Breast epithelium (tissue), 4 donors: ENCODE data around the gene HDAC1. TPM values are rescaled to one million over a fixed set of nuclear protein-coding genes. Genes with fewer than 3 reads are reported as not detected.
"Not testable (repeated sequence)": the region's sequence is repeated elsewhere in the genome, so short reads cannot be mapped to it uniquely, and the experiment has no call there.

Experiments
- DNase-seq, 2 donors: peaks; one replicate each; pipeline ENCODE4 v3.0.0-alpha.2; 2019; ENCODE audit warnings: low spot score in 2 of 2
- H3K27ac ChIP-seq, 2 donors: fragments of 200-600 bp; sonication (generic) in 1 of 2; one replicate each; pipeline ENCODE4 v1.5.1; 2016 to 2019; ENCODE audit warnings: mild to moderate bottlenecking in 1 of 2
- H3K27me3 ChIP-seq, 2 donors: fragments of 200-600 bp; sonication (generic) in 1 of 2; one replicate each; pipeline versions ENCODE4 v1.5.1 to v1.6.0; 2017 to 2019; ENCODE audit warnings: control low read depth in 1 of 2, mild to moderate bottlenecking in 1 of 2
- H3K36me3 ChIP-seq: fragments of 200-600 bp; one replicate; pipeline ENCODE4 v1.5.1; 2019
- H3K4me1 ChIP-seq, 2 donors: fragments of 200-600 bp; sonication (generic); one replicate each; pipeline ENCODE4 v1.5.1; 2016 to 2019; ENCODE audit warnings: control low read depth in 1 of 2
- H3K4me3 ChIP-seq, 3 donors: fragments of 200-600 bp; sonication (generic); 1 replicate in 2 of 3; 2 replicates in 1 of 3; pipeline ENCODE4 v1.5.1; 2016 to 2019; ENCODE audit warnings: mild to moderate bottlenecking in 3 of 3, moderate library complexity in 2 of 3
- H3K9me3 ChIP-seq, 2 donors: fragments of 200-600 bp; sonication (generic) in 1 of 2; one replicate each; pipeline ENCODE4 v1.5.1; 2016 to 2019; ENCODE audit warnings: control low read depth in 1 of 2
- CTCF ChIP-seq, 3 donors: fragments of 450-650 bp; IDR thresholded peaks; one replicate each; pipeline ENCODE4 v1.5.1; 2016 to 2017; ENCODE audit warnings: antibody characterized with exemption in 3 of 3, mild to moderate bottlenecking in 3 of 3, moderate library complexity in 3 of 3
- POLR2A ChIP-seq: fragments of 450-650 bp; IDR thresholded peaks from one replicate; pipeline ENCODE4 v1.6.1; 2016; ENCODE audit warnings: antibody characterized with exemption, mild to moderate bottlenecking, moderate library complexity
- POLR2AphosphoS5 ChIP-seq, 3 donors: sonication (generic); formaldehyde crosslinking; IDR thresholded peaks; one replicate each; pipeline ENCODE4 v1.6.1; 2017; ENCODE audit warnings: antibody characterized with exemption in 3 of 3
- intact Hi-C: fragments of 100-400 bp; cut with DNase I; formaldehyde crosslinking; loops from one replicate; pipeline ENCODE4 v1.15.1; 2023; ENCODE audit warnings: low total_unique reads
- total RNA-seq, 3 donors: library from RNA; depleted of rRNA; stranded (reverse); fragments of >200 nt; gene quantifications; one replicate each; pipeline ENCODE4 v1.1.0, GENCODE V29; 2016

Gene HDAC1
- total RNA-seq, 3 donors from 2014 or later, result 31.8 to 87.5 (median 87.4) TPM

- Histone ChIP-seq H3K36me3 (no peaks in the 10 kb centered on the region), H3K4me1 (no peaks in the 10 kb centered on the region), H3K9me3 (no peaks in the 10 kb centered on the region), H3K27me3 (no peaks in the 10 kb centered on the region), H3K4me3 (no peak overlapping the region), H3K27ac (no peak overlapping the region)
- TF ChIP-seq CTCF (IDR thresholded peaks at IDR 0.05) (no peak), POLR2AphosphoS5 (IDR thresholded peaks at IDR 0.05) (no peak)
- no peak for DNase-seq
- intact Hi-C loops, result no loop called here
These were observed 34.7 kb upstream of the HDAC1 start for GRCh38 chr1:32257227-32257508.

DNA sequence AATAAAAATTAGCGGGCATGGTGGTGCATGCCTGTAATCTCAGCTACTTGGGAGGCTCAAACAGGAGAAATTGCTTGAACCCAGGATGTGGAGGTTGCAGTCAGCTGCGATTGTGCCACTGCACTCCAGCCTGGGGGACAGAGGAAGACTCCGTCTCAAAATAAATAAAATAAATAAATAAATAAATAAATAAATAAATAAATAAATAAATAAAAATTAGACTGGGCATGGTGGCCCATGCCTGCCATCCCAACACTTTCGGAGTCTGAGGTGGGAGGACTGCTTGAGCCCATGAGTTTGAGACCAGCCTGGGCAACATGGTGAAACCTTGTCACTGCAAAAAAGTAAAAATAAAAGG is 28.7 kb upstream of the HDAC1 start:
- not testable (repeated sequence) for DNase-seq, H3K4me3 ChIP-seq

GRCh38 chr1:32263744-32264143 is 28.1 kb upstream of the HDAC1 start:
- TF ChIP-seq POLR2AphosphoS5 (IDR thresholded peaks at IDR 0.05) (no peak), CTCF (IDR thresholded peaks at IDR 0.05) (no peak), POLR2A (no peak)
- no peak for DNase-seq
- intact Hi-C loops, result no loop called here
- Histone ChIP-seq H3K9me3 (no peaks in the 10 kb centered on the region), H3K27me3 (no peaks in the 10 kb centered on the region), H3K4me3 (no peak overlapping the region), H3K4me1 (no peaks in the 10 kb centered on the region), H3K27ac (no peak overlapping the region), H3K36me3 (no peaks in the 10 kb centered on the region)

More for the DNA sequence above, 28.7 kb upstream of the HDAC1 start:
- H3K27me3 ChIP-seq, H3K9me3 ChIP-seq, H3K36me3 ChIP-seq, intact Hi-C loops, H3K4me1 ChIP-seq, H3K27ac ChIP-seq: not testable (repeated sequence)

DNA sequence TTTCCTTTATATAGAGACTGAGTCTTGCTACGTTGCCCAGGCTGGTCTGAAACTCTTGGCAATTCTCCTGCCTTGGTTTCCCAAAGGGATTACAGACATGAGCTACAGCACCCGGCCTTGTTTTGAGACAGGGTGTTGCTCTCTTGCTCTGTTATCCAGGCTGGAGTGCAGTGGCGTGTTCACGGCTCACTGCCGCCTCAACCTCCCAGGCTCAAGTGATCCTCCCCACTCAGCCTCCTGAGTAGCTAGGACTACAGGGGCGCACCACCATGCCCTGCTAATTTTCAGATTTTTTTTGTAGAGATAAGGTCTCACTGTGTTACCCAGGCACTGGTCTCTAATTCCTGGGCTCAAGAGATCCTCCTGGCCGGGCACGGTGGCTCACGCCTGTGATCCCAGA is 26.0 kb upstream of the HDAC1 start:
- Histone ChIP-seq H3K4me3 (no peak overlapping the region), H3K36me3 (no peaks in the 10 kb centered on the region), H3K27me3 (no peaks in the 10 kb centered on the region), H3K4me1 (no peaks in the 10 kb centered on the region), H3K9me3 (no peaks in the 10 kb centered on the region), H3K27ac (no peak overlapping the region)
- DNase-seq, result no peak
- TF ChIP-seq POLR2A (no peak), POLR2AphosphoS5 (IDR thresholded peaks at IDR 0.05) (no peak), CTCF (IDR thresholded peaks at IDR 0.05) (no peak)
- intact Hi-C loops, result no loop called here

DNA sequence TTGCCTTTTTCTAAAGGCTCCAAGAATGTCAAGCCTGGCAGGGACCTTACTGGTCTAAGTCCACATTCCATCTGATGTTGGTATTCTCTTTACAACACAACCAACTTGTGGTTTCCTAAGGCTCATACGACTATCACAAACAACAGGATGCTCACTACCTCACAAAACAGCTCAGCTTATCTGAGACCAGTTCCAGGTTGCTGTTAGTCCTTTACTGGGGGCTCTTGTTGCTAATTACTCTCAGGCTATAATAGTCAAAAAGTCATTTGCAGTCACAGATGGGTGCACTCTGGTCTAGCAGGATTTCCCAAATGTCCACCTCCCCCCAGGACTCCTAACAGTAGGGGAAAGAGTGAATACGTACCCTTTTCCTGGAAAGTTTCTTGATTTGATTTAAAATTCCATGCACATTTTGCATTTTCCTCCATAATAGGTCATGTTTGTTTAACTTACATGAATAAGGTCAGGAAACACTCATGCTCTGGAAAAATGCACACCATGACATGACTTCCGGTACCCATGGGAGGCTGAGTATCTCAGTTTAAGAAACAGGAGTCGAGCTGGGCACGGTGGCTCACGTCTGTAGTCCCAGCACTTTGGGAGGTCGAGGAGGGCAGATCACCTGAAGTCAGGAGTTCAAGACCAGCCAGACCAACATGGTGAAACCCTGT is 24.8 kb upstream of the HDAC1 start:
- intact Hi-C loops, result no loop called here
- H3K27ac ChIP-seq, result no peak overlapping the region
- TF ChIP-seq POLR2AphosphoS5 (IDR thresholded peaks at IDR 0.05), result no peak
- no peak for TF ChIP-seq CTCF (IDR thresholded peaks at IDR 0.05)
- TF ChIP-seq POLR2A, result no peak
- H3K4me3 ChIP-seq, result no peak overlapping the region
- no peaks in the 10 kb centered on the region for H3K4me1 ChIP-seq
- DNase-seq, result no peak
- no peaks in the 10 kb centered on the region for H3K9me3 ChIP-seq
- H3K27me3 ChIP-seq, result no peaks in the 10 kb centered on the region
- H3K36me3 ChIP-seq, result no peaks in the 10 kb centered on the region

DNA sequence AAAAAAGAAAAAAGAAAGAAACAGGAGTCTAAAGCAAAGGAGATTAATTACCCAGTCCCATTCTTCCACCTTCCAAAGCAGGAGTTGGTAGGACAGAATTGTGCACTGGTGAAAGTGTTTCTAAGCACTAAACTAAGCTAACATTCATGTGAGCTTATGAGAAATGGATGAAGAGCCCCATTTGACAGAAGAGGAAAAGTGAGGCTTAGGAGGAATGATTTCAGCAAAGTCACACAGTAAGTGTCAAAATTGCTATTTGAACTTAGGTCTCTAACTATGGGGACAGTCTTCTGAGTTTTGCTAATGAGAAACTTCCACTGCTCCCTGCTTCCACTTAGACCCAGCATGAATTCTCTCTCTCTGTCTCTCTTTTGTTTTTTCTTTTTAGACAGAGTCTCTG is 22.1 kb upstream of the HDAC1 start:
- Histone ChIP-seq H3K4me1 (no peaks in the 10 kb centered on the region), H3K36me3 (no peaks in the 10 kb centered on the region), H3K4me3 (no peak overlapping the region), H3K9me3 (no peaks in the 10 kb centered on the region), H3K27me3 (peaks cover 0 to 1% of the 10 kb centered on the region in 2 donors), H3K27ac (no peak overlapping the region)
- intact Hi-C loops, result no loop called here
- no peak for DNase-seq
- no peak for TF ChIP-seq POLR2A
- TF ChIP-seq CTCF (IDR thresholded peaks at IDR 0.05), result no peak
- TF ChIP-seq POLR2AphosphoS5 (IDR thresholded peaks at IDR 0.05), result no peak
